Measurements from ENCODE around the gene CACFD1.

Gene CACFD1

DNA sequence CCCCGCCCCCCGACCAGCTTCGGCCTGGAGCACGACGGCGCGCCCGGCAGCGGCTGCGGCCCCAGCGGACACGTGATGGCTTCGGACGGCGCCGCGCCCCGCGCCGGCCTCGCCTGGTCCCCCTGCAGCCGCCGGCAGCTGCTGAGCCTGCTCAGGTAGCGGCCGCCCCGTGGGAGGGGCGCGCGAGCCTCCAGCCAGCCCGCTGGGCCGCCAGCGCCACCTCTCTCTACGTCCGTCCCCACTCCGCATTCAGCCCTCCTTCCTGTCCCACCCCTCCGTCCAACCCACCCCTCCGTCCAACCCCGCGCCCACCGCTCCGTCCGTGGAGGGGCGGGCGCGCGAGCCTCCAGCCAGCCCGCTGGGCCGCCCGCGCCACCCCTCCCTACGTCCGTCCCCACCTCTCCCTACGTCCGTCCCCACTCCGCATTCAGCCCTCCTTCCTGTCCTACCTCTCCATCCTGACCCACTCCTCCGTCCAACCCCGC, 31.1 kb upstream of the CACFD1 start:
- no peak for DNase-seq (ENCODE audit: low read depth)
- H3K4me3 ChIP-seq (ENCODE audit: control insufficient read depth, low read depth, low read length), result no peak overlapping the region
- TF ChIP-seq, protein P1, sequence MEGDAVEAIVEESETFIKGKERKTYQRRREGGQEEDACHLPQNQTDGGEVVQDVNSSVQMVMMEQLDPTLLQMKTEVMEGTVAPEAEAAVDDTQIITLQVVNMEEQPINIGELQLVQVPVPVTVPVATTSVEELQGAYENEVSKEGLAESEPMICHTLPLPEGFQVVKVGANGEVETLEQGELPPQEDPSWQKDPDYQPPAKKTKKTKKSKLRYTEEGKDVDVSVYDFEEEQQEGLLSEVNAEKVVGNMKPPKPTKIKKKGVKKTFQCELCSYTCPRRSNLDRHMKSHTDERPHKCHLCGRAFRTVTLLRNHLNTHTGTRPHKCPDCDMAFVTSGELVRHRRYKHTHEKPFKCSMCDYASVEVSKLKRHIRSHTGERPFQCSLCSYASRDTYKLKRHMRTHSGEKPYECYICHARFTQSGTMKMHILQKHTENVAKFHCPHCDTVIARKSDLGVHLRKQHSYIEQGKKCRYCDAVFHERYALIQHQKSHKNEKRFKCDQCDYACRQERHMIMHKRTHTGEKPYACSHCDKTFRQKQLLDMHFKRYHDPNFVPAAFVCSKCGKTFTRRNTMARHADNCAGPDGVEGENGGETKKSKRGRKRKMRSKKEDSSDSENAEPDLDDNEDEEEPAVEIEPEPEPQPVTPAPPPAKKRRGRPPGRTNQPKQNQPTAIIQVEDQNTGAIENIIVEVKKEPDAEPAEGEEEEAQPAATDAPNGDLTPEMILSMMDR (IDR thresholded peaks at IDR 0.05; ENCODE audit: control insufficient read depth, insufficient read depth, low read depth, low read length, missing control alignments), result no peak

- no peak for DNase-seq (ENCODE audit: low read depth)
- no peak overlapping the region for H3K4me3 ChIP-seq (ENCODE audit: control insufficient read depth, low read depth, low read length)
- TF ChIP-seq, protein P1 (IDR thresholded peaks at IDR 0.05; ENCODE audit: control insufficient read depth, insufficient read depth, low read depth, low read length, missing control alignments), result no peak
Measured at GRCh38 chr9:133429214-133429613, 30.6 kb upstream of the CACFD1 start.

- TF ChIP-seq, protein P1 (IDR thresholded peaks at IDR 0.05; ENCODE audit: control insufficient read depth, insufficient read depth, low read depth, low read length, missing control alignments), result peak; percentile 45
- H3K4me3 ChIP-seq (ENCODE audit: control insufficient read depth, low read depth, low read length), result no peak overlapping the region
- DNase-seq (ENCODE audit: low read depth), result no peak
Measured at GRCh38 chr9:133429641-133430161, 30.1 kb upstream of the CACFD1 start.

DNA sequence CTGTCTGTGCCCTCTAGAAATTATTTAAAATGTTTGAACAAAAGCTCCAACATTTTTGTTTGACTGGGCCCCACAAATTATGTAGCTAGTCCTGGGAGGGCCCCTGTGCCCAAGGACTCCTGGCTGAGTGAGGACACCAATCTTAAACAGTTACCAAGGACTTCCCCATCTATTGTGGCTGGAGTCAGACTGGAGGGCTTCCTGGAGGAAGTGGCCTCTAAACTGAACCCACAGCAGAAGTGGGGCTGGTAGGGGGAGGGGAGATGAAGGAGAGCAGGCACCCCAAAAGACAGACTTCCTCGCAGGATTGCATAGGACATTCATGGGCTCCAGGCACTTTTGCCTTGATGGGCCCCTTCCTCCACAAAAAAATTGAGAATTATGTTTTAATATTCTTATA, 29.5 kb upstream of the CACFD1 start:
- TF ChIP-seq, protein P1 (IDR thresholded peaks at IDR 0.05; ENCODE audit: control insufficient read depth, insufficient read depth, low read depth, low read length, missing control alignments), result no peak
- no peak for DNase-seq (ENCODE audit: low read depth)
- H3K4me3 ChIP-seq (ENCODE audit: control insufficient read depth, low read depth, low read length), result no peak overlapping the region

GRCh38 chr9:133433351-133433843, 26.4 kb upstream of the CACFD1 start:
- H3K4me3 ChIP-seq (ENCODE audit: control insufficient read depth, low read depth, low read length), result no peak overlapping the region
- TF ChIP-seq, protein P1 (IDR thresholded peaks at IDR 0.05; ENCODE audit: control insufficient read depth, insufficient read depth, low read depth, low read length, missing control alignments), result no peak
- no peak for DNase-seq (ENCODE audit: low read depth)

GRCh38 chr9:133436681-133437080, 23.1 kb upstream of the CACFD1 start:
- TF ChIP-seq, protein P1 (IDR thresholded peaks at IDR 0.05; ENCODE audit: control insufficient read depth, insufficient read depth, low read depth, low read length, missing control alignments), result no peak
- no peak for DNase-seq (ENCODE audit: low read depth)
- H3K4me3 ChIP-seq (ENCODE audit: control insufficient read depth, low read depth, low read length), result no peak overlapping the region

Data from AG09309 (cell line).